NCI-H226 (cell line): ENCODE measurements around the gene AKAP10.
"Not testable (repeated sequence)": the region's sequence is repeated elsewhere in the genome, so short reads cannot be mapped to it uniquely, and the experiment has no call there.

Experiments
- DNase-seq: peaks from one replicate; pipeline ENCODE4 v3.0.0-alpha.2; 2015

Gene AKAP10

DNA sequence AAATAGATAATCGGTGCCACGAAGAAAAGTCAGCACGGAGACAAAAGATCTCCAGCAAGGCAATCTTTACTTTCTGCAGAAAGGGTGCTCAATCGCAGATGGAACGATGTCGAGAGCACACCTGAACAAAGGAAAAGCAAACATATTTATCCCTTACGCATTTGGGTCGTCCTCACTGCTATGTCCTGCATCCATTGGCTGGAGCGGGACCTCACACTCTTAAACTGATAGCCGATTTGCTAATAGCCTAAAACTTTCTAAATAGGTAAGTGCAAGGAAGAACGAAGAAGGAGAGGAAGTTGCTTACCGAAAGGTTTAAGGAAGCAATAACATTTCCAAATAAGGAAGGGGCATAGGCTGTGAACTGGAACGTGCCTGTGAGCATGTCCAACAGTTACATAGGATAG lies 1.2 kb upstream of the AKAP10 start:
- no peak for DNase-seq

DNA sequence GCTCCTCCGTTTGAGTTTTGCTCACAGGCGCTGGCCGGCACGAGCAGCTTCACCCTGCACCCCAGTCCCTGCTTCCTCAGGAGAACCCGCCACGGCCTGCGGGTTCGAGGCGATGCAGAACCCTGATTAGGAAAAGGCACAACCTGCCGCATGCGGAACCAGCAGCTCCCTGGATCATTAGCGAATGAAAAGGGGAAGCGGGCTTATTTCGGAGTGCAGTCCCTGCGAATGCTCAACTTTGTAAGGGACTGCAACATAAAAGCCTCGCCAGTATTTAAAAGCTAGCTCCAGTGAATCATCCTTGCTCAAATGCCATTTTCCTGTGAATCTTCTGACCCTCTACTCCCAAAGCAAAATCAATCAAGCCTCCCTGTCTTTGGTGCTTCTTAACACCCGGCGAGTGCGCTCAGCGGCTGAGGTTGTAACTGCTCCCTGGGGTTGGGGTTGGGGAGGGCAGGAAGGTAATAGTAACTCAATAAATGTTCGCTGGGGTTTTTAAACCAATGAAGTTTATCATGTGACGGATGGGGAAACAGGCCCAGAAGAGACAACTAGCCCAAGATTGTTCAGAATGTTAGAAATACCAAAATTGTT lies 678 bp upstream of the AKAP10 start:
- no peak for DNase-seq

DNA sequence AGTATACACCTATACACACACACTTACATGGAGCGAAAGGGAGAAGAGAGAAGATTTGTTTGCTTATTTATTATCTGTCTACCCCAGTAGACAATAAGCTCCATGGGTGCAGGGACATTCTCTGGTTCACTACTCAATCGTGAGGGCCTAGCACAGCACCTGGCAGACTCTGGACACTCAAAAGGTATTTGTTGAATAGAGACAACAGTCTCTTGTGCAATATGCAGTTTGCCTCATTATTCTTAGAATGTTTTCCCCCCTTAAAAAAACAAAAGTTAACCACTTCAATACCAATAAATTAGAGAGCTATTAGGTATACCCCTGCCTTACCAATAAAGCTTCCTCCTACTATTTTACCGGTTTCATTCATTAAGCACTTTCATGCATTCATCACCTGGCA lies 2.0 kb downstream of the AKAP10 start:
- no peak for DNase-seq

- no peak for DNase-seq
These were observed 4.5 kb downstream of the AKAP10 start for GRCh38 chr17:19973156-19973555.

DNA sequence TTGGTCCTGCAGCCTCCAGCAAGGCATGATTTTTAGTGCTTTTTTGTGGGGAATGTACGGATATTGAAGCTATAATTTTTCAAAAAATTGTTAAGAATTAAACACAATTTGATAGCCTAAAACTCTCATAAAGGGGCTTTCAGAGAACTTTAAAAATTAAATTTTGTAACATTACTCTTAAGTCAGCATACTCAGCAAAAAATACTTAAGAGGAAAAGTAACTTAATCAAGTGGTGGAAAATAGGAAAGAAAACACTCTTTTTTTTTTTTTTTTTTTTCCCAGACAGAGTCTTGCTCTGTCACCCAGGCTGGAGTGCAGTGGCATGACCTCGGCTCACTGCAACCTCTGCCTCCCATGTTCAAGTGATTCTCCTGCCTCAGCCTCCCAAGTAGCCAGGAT lies 14.7 kb downstream of the AKAP10 start:
- DNase-seq = not testable (repeated sequence)

- peak; percentile 79 for DNase-seq
These were observed 19.6 kb downstream of the AKAP10 start for GRCh38 chr17:19958023-19958422.

- no peak for DNase-seq
These were observed 22.5 kb downstream of the AKAP10 start for GRCh38 chr17:19955099-19955498.

DNA sequence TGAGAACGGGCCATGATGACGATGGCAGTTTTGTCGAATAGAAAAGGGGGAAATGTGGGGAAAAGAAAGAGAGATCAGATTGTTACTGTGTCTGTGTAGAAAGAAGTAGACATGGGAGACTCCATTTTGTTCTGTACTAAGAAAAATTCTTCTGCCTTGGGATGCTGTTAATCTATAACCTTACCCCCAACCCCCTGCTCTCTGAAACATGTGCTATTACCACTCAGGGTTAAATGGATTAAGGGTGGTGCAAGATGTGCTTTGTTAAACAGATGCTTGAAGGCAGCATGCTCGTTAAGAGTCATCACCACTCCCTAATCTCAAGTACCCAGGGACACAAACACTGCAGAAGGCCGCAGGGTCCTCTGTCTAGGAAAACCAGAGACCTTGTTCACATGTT lies 26.2 kb downstream of the AKAP10 start:
- DNase-seq = not testable (repeated sequence)

DNA sequence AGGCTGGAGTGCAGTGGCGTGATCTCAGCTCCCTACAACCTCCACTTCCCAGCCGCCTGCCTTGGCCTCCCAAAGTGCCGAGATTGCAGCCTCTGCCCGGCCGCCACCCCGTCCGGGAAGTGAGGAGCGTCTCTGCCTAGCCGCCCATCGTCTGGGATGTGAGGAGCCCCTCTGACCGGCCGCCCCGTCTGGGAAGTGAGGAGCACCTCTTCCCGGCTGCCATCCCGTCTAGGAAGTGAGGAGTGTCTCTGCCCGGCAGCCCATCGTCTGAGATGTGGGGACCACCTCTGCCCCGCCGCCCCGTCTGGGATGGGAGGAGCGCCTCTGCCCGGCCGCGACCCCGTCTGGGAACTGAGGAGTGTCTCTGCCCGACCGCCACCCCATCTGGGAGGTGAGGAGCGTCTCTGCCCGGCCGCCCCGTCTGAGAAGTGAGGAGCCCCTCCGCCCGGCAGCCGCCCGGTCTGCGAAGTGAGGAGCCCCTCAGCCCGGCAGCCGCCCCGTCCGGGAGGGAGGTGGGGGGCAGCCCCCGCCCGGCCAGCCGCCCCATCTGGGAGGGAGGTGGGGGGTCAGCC lies 26.9 kb downstream of the AKAP10 start:
- DNase-seq = not testable (repeated sequence)

DNA sequence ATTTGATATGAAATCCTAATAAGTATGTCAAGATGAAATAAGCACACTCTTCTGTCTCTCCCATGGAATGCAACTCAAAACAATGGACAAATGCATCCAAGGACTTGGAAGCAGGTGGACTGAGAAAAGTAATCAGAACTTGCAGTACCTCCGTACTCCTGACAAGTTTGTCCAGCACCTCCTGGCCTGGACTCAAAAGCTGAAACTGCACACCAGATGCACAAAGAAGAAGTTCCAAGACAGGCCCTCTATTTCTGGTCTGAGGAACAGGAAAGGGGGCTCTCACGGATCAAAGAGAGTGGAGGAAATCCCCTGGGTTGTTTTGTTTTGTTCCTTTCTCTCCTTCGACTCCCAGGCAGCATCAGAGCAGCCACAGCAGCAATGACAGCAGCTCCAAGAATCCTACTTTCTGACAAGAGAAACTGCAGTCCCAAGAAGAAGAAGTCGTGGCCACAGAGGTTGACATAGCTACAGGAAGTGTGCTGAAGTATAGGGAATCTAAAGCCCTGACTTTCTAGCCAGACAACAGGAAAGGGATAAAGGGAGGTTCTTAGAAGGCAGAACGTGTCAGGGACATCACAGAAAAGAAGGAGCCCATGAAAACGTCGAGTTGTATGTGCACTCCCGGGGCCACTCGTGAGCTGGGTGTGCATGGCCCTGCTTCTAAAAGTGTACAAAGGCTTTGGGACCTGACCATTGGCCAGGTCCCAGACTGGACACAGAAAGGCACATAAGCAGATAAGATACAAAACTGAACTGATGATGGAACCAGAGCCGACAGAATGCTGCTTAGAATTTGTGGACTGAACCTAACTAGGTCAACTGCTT lies 29.3 kb downstream of the AKAP10 start:
- DNase-seq = no peak

- no peak for DNase-seq
These were observed 30.7 kb downstream of the AKAP10 start for GRCh38 chr17:19946921-19947320.

- no peak for DNase-seq
These were observed 32.5 kb downstream of the AKAP10 start for GRCh38 chr17:19945009-19945626.

DNA sequence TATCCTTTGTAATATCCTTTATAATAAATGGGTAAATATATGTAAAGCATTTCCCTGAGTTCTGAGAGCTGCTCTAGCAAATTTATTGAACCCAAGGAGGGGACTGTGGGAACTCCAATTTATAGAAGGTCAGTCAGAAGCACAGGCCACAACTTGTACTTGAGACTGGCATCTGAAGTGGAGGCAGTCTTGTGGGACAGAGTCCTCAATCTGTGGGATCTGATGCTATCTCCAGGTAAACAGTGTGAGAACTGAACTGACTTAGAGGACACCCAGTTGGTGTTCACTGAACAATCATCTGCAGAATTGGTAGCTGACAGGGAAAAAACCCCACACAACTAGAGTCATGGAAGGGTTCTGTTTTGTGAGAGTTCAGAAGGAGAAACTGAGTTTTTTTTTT lies 34.0 kb downstream of the AKAP10 start:
- no peak for DNase-seq

- DNase-seq = no peak
These were observed 34.6 kb downstream of the AKAP10 start for GRCh38 chr17:19943026-19943425.

GRCh38 chr17:19940722-19941464 lies 36.7 kb downstream of the AKAP10 start:
- peak; percentile 61 for DNase-seq

DNA sequence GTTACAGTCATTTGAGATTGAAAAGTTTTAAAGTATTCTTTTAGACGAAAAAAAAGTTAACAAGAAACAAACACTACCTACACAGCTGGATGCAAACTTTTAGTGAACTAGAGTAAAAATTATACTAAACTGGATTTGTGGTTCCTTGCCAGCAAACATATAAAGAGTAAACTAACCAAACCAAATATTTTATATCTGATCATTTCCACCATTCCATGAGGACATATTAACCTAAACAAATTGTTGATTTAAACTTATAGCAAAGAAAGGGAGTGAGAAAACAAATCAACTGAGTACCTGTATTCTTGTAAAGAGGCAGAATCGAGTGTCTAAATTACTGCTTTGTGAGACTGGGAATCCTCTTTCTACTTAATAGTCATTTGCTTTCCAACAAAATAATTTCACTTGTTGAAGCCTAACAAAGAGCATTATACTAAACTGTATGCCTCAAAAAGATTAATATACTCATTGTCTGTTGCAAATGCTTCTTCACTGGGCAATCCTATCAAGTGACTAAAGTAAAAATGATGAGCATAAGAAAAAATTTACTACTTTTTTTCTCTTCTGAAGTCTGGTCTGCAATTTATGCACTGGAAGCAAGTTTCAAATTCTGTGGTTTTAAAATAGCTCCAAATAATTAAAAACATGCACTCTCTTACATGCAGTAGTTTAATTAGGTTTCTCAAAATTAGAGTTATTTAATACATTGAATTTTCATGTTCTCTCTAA lies 37.5 kb downstream of the AKAP10 start:
- DNase-seq = no peak

DNA sequence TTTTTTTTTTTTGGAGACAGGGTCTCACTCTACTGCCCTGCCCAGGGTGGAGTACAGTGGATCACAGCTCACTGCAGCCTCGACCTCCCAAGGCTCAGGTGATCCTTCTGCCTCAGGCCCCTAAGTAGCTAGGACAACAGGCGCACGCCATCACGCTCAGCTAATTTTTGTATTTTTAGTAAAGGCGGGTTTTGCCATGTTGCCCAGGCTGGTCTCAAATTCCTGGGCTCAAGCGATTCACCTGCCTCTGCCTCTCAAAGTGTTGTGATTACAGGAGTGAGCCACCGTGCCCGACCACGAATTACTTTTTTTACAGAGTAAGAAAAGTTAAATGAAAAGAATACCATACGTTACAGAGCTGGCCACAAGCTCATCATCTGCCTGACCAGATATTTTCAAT lies 38.9 kb downstream of the AKAP10 start:
- no peak for DNase-seq

DNA sequence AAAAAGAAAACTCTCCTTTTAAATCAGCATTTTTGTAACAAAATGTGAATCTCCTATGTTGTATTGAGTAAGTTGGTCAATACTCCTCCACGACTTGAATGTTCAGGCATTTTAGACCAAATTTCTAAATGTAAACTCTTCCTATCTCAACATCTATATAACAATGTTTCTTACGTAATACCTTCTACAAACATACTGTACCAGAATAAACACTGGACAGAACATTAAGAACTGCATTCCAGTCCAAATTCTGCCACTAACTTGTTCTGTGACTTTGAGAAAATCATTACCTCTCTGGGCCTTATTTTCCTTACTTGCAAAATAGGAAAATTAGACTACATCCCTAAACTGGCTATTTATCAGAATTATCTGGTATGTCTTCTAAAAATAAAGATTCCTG lies 40.1 kb downstream of the AKAP10 start:
- no peak for DNase-seq

DNA sequence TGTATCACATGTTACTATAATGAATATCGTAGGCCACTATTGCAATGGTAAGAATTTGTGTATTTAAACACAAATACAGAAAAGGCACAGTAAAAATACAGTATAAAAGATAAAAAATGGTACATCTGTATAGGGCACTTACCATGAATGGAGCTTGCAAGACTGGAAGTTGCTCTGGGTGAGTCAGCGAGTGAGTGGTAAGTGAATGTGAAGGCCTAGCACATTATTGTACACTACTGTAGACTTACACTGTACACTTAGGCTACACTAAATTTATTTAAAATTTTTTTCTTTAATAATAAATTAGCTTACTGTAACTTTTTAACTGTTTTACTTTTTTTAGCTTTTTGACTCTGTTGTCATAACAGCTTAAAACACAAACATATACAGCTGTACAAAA lies 42.5 kb downstream of the AKAP10 start:
- DNase-seq = no peak

- DNase-seq = no peak
These were observed 44.0 kb downstream of the AKAP10 start for GRCh38 chr17:19933628-19934027.

DNA sequence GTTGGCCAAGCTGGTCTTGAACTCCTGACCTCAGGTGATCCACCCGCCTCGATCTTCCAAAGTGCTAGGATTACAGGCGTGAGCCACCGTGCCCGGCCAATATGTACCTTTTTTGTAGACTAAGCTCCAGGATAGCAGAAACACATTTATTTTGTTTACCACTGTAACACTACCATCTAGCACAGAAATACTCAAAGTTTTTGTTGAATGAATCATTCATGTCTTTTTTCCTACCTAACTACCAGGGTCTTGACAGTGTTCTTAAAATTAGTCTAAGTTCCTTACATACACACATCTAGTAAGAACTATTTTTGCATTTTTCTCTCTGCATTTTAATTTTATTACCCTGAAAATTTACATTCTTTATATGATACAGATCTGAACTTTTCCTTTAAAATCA lies 44.4 kb downstream of the AKAP10 start:
- DNase-seq = peak; percentile 40

DNA sequence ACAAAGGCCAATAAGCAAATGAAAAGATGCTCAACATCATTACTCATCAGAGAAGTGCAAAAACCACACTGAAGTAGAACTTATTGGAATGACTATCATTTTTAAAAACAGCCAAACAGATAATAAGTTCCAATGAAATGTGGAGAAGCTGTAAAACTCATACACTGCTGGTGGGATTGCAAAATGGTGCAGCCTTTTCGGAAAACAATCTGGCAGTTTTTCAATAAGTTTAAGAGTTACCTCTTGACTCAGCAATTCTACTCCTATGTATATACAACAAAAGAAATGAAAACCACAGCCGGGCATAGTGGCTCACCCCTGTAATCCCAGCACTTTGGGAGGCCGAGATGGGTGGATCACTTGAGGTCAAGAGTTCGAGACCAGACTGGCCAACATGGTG lies 49.3 kb downstream of the AKAP10 start:
- DNase-seq = peak; percentile 39
